Measurements from ENCODE around the gene CD96.

CD96 gene

GRCh38 chr3:111566844-111567243 lies 24.8 kb downstream of the CD96 start:
- DNase-seq = no peak

DNA sequence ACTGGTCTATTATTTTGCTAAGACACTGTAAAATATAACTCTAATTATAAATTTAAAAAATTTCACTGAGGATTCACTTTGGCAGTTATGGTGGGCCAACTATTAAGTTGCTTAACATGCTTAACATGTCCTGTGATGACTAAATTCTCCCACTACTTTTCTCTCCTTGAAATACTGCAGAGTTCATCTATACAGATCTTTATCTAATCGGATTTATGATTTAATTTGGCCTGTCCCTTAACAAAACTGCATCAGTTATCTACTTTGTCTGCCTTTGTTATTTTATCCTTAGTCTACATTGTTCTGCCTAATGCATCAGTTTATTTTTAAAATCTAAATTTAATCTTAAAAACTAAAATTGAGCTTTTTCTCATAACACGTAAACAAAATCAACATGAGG lies 26.4 kb downstream of the CD96 start:
- DNase-seq = no peak

DNA sequence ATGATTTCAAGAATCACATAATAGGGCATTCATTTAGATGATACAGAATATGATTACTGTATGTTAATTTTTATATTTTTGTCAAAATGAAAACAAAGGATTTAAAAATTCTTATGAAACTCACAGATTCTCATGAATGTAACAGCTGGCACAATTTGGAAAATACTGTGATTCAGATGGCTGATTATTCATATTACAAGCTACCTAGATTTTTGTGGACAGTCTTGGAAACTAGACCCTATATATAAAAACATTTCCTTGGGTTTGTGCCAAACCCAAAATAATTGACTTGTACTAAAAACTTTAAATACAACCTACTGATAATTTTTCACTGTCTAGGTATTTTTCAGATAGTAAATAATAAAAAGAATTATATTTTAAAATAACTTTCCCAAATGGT lies 26.9 kb downstream of the CD96 start:
- DNase-seq = no peak

DNA sequence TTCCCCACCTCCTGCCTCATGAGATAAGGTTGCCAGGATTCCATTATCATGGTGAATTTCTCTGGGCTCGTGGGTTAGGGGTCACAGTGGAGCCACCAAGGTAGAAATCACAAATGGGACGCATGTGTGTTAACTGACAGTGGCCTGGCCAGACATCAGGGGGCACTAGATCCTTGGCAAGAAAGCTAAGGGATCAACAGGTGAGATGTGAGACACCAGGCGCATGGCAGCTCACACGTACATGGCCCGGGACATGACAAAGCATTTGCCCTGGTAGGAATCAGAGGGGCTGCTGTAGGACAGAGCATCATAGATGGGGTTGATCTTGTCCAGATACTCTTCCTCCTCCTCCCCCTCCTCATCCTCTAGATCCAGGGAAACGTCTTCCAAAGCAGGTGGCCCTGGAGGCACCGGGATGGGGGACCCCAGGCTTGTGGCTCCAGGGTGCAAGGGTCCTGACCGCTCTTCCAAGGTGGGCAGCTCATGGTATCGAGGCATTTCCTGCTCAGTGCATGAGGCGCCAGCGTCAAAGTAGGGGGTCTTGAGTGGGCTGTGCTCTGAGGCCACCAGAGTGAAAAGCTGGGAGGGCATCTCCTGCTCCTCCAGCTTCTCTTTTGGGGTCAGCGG lies 28.5 kb downstream of the CD96 start:
- DNase-seq = no peak

DNA sequence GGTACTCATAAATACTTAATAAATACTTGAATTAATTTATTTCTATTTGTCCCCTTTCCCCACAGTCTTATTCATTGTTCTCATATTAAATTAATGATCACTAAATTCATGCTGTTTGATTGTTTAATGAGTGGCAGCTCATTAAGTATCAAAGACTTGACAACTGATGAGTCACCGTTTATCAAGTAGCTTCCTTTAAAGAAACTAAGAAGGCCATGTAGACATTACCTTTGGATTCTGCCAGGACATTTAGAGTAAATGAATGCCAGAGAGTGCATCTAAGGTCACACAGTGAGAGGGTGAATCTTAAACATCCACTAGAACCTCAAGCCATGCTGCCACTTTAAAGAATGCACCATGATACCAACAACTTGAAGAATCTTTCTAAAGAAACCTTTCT lies 29.3 kb downstream of the CD96 start:
- no peak for DNase-seq

- DNase-seq = no peak
These were observed 30.0 kb downstream of the CD96 start for GRCh38 chr3:111571907-111572460.

DNA sequence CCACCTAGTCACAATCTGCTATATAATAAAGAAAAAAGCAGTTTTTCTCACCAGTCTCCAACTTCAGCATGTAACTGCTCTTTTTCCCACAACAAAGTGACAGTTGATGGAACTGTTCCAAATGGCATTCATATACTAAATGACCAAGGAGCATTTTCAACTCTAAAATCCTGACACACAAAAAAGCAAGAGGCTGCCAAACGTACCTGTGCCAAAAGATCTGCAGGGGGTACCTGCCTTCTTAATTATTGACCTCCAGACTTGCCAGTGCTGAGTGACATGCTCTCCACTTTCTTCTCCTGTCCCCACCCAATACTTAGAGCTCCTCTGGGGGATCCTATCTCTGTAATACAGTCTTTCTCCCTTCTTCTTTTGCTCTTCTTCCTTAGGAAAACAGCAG lies 35.1 kb downstream of the CD96 start:
- DNase-seq = no peak

DNA sequence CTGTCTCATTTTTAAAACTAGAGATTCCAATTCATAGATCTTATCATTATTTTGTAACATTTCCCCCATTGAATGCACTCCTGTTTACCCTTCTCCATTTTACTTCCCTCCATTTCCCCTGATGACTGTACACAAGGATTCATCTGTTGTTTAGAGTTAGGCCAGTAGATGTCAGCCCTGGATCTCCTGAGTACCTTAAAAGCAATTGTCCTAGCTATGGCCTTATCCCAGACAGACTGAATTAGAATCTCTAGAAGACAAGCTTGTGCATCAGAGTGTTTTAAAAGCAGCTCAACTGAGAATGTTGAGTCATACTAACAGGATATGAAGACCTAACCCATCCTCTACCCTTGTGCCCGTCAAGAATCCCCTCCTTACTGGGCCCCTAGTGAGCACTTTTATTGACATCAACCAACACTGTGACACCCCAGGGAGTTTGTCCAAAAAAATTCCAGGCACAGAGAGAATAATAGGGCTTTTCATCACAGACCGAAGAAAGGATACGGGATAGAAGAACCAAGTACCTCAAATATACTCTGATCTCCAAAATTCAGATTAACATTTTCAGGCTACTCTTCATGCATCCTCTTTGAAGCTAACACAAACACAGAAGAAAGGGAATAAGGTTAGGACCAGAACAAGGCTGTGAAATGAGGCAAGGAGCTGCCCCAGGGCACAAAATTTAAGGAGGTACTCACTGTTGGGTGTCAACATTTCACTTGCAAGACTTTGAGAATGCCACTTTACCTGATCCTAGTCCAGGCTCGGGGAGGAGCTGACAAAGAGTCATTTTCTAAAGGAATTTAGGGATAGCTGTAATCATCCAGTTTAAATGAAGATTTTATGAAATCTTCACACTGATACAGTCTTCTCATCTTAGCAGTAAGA lies 36.0 kb downstream of the CD96 start:
- no peak for DNase-seq

DNA sequence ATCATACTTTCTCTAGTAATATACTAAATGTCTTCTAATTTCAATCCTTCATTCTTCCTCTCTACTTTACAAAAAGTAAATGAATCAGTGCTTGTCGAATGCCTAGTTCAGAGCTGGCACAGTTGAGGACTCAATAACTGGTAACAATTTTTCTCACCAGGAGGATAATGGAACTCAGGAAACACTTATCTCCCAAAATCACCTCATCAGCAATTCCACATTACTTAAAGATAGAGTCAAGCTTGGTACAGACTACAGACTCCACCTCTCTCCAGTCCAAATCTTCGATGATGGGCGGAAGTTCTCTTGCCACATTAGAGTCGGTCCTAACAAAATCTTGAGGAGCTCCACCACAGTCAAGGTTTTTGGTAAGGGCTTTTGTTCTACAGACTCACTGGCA lies 36.9 kb downstream of the CD96 start:
- no peak for DNase-seq

GRCh38 chr3:111579495-111579894 lies 37.5 kb downstream of the CD96 start:
- DNase-seq = no peak

DNA sequence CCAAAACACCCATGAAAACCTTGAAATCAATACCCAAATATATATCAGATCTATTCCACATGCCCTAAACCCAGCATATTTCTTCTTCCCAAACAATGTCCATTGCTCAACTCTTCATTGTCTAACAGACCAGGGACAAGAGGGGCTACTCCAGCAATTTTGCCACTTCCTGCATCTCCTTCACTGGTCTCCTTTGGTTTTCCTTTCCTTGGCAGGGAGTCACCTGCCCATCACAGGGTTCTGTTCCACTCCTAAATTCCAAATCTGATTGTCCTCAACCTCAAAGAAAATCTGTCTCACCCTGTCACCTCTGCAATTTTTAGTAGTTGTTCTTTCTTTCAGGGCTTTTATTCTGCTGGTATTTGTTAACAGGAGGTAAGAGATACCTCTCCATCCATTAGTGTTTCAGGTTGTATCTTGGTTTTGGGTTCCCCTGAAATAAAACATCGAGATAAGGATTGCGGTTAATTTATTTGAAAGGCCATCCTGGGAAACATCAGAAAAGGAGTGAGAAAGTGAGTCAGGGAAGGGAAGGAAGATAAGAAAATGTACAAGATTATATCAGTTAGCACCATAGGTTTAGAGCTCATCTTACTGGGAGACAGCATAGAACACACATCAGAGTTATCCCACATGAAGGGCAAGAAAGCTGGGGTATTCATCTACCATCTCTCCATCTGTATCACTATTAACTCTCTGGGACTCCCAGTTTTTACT lies 39.6 kb downstream of the CD96 start:
- DNase-seq = no peak

DNA sequence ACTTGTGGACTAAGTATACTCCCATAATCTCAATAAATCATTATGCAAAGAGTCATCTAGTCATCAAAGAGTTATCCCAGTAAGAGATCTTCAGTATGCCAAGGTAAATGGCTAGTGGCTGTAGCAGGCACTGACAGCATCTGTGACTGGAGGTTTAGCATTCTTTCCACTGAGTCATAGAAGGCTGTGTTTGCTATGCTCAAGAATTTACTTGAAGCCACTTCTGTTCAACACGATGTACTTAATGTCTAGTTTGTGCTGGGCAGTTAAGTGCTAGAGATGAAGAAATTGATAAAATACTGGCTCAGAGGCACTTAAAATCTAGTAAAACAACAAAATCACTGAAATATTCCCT lies 40.1 kb downstream of the CD96 start:
- DNase-seq = no peak

DNA sequence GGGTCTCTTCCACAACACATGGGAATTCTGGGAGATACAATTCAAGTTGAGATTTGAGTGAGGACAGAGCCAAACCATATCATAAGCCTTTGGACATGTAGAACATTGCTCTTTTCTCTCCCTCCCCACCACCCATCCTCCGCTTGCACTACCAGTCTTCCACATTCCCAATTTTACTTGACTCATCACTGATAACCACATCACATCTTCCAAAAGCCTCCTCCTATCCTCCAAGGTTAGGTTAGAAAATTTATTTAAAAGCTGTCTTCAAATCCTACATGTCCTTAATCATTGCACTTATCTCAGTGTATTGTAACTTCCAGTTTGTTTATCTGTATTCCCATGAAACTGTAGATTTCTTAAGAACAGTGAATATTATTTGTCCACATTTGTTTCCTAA lies 42.7 kb downstream of the CD96 start:
- DNase-seq = no peak

GRCh38 chr3:111585217-111585616 lies 43.2 kb downstream of the CD96 start:
- DNase-seq = no peak

DNA sequence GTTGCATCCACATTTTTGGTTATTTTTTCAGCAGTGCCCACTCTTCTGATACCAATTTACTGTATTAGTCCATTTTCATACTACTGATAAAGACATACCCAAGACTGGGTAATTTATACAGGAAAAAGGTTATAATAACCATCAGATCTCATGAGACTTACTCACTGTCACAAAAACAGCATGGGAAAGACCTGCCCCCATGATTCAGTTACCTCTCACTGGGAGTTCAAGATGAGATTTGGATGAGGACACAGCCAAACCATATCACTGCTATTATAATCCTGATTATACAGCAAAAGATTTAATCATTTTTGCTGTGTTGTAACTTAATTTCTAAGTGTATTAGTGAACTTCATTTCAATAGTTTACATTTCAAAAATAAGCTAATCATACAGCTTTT lies 46.5 kb downstream of the CD96 start:
- no peak for DNase-seq

GRCh38 chr3:111589303-111590142 lies 47.5 kb downstream of the CD96 start:
- no peak for DNase-seq

- no peak for DNase-seq
These were observed 48.1 kb downstream of the CD96 start for GRCh38 chr3:111590143-111590491.

DNA sequence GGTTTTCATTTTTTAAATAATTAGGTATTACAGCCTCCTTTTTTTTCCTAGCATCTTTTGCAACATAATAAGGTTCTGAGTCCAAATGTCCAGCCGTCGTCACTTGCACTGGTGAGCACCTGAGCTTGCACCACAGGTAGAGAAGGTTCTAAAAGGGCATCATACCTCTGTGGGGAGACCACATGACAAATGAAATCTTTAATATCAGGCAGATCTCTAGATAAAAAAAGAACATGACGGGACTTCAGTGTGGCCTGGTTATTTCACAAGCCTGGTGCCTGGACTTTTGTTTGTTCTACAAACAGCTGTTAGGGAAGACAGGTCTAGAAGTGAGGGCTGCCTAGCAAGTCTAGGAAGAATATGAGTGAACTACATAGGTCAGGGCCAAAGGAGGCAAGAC lies 49.6 kb downstream of the CD96 start:
- no peak for DNase-seq

- DNase-seq = no peak
These were observed 50.1 kb downstream of the CD96 start for GRCh38 chr3:111592143-111592542.

DNA sequence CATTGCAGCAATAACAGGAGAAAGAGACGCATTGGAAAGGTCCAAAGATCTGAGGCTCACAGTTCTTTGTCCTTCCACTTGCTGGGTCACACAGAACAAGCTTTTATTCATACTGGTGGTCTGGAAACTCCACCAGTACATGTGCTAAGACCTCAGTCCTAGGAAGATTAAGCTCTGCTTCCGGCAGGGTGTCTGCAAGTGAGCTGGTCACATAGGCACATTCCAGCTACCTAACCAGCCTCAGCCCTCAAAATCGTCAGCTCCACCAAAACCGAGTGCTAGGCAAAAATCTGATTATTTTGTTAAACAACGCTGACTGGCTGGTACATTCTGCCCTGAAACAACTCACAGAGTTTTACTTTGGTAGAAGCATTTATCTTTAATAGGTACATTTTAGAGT lies 50.9 kb downstream of the CD96 start:
- no peak for DNase-seq

DNA sequence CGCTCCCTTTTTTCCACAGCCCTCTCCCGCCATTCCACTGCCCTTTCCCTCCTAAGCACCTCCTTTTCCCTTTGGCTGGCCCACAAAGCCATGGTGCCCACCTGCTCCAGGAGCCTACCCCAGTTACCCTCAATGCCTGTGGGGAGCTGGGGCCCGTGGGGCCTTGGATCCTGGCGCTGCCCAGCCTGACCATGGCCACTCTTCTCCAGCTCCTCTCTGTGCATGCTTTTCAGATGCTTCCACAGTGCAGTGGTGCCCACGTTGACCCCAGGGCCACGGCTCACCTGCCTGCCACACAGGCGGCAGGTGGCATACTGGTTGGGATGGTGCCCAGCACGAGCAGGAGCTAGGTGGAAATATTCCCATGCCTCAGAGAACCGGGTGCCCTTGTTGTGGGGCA lies 51.7 kb downstream of the CD96 start:
- no peak for DNase-seq

DNA sequence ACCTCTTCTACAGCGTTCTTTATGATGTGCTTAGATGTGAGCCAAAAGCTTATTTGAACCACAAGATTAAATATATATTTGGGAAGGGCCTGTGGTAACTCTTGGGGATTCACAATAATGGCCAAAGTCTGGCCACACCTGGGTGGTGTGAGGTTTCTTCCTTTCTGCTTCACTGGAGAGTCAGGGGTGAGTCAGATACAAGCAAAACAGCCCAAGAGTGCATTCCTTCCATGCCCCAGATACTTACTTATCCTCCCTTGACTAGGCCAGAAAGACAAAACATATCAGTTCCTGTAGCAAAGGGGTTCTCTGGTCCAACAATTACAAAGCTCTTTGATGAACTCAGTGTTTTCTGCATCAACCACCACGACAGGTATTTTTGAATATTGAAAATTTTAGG lies 52.2 kb downstream of the CD96 start:
- DNase-seq = no peak

DNA sequence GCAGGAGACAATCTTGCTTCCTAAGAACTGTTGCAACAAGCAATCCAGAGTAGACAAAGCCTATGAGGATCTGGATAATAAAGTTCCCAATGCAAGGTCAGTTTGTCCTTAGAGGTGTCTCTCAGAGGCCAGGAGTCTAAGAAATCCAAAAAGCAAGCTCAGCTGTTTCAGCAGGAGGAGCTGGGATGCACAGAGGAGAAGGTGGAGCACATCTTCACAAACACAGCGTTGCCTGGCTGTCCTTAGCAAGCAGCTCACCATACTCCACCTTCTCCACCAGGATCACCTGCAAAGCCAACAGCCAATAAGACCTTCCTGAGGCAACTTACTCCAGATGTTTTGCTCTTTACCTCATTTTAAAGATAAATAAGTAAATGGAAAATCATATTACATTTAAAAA lies 52.8 kb downstream of the CD96 start:
- DNase-seq = no peak
